Panc1 (cell line): ENCODE results near the gene CATSPERZ. TPM values are rescaled to one million over a fixed set of nuclear protein-coding genes. Genes with fewer than 3 reads are reported as not detected.

Source experiments
- ATAC-seq: fragments of 200-7000 bp; cut with Tn5 transposase; 2 replicates; pipeline ENCODE4 v1.9.1; 2020; ENCODE audit warnings: mild to moderate bottlenecking, moderate library complexity
- BruUV-seq: library from RNA; stranded (reverse); fragments of 400-500 nt; replicated peaks from 2 replicates; lab custom pipeline; 2021; lab: Mats Ljungman, UMichigan
- CTCF ChIA-PET: fragments of 300-600 bp; sonication (Branson Sonifier 250); formaldehyde crosslinking; loops from one replicate; lab custom pipeline; 2022; ENCODE audit warnings: antibody characterized with exemption; lab: Charles Lee
- POLR2A ChIA-PET: fragments of 300-600 bp; sonication (Branson Sonifier 250); formaldehyde crosslinking; loops from one replicate; lab custom pipeline; 2022; ENCODE audit warnings: antibody characterized with exemption; lab: Charles Lee
- DNase-seq: peaks from one replicate; pipeline ENCODE4 v3.0.0-alpha.2; 2010; ENCODE audit warnings: low read depth, low spot score
- H3K27ac ChIP-seq: 2 replicates; pipeline ENCODE4 v1.5.1; 2011; ENCODE audit warnings: mild to moderate bottlenecking, low read length, inconsistent platforms
- H3K27me3 ChIP-seq: fragments of 200-500 bp; sonication (Bioruptor generic); 2 replicates; pipeline ENCODE4 v1.6.0; 2014; ENCODE audit warnings: low read length, inconsistent platforms; ENCODE audit not compliant: control insufficient read depth, insufficient read depth
- H3K36me3 ChIP-seq: fragments of 200-500 bp; sonication (Bioruptor generic); 2 replicates; pipeline ENCODE4 v1.5.1; 2014; ENCODE audit warnings: inconsistent platforms, mild to moderate bottlenecking, low read length, moderate library complexity; ENCODE audit not compliant: control insufficient read depth, insufficient read depth
- H3K4me1 ChIP-seq: 2 replicates; pipeline ENCODE4 v1.5.1; 2011; ENCODE audit warnings: inconsistent platforms, mild to moderate bottlenecking, low read length, moderate library complexity; ENCODE audit not compliant: control insufficient read depth, insufficient read depth
- H3K4me3 ChIP-seq, 2 experiments: 2 replicates each; pipeline ENCODE4 v1.5.1; 2011 to 2012; ENCODE audit warnings: low read depth in 2 of 2, low read length in 2 of 2, mild to moderate bottlenecking in 2 of 2, inconsistent platforms in 1 of 2, moderate library complexity in 1 of 2
- H3K9me3 ChIP-seq: fragments of 200-500 bp; sonication (Bioruptor generic); 2 replicates; pipeline ENCODE4 v1.5.1; 2014; ENCODE audit warnings: low read depth, mild to moderate bottlenecking, inconsistent platforms, low read length, moderate library complexity; ENCODE audit not compliant: control insufficient read depth, insufficient read depth
- POLR2AphosphoS5 ChIP-seq: IDR thresholded peaks from 2 replicates; pipeline ENCODE4 v1.6.1; 2012; ENCODE audit warnings: mild to moderate bottlenecking, low read depth, low read length, moderate library complexity
- SIN3A ChIP-seq: IDR thresholded peaks from 2 replicates; pipeline ENCODE4 v1.6.1; 2012; ENCODE audit warnings: low read depth, mild to moderate bottlenecking, low read length, moderate library complexity, borderline replicate concordance; ENCODE audit not compliant: insufficient read depth
- TCF7L2 ChIP-seq: IDR thresholded peaks from 2 replicates; pipeline ENCODE4 v1.6.1; 2011; ENCODE audit warnings: mild to moderate bottlenecking, low read depth, low read length, inconsistent platforms
- in situ Hi-C: cut with HindIII; loops from 2 replicates; pipeline ENCODE4 v1.10.0; 2016; ENCODE audit warnings: low sequenced_read_pairs, low pct_unique_long_range_greater_than_20kb
- intact Hi-C: fragments of 100-400 bp; cut with micrococcal nuclease; formaldehyde crosslinking; loops from one replicate; pipeline ENCODE4 v1.10.0; 2022; ENCODE audit not compliant: unreplicated experiment
- total RNA-seq: library from RNA; stranded (reverse); gene quantifications from one replicate; pipeline ENCODE4 v1.2.1, GENCODE V29; 2021; ENCODE audit not compliant: unreplicated experiment
- TF ChIP-seq, protein P1 (sequence below), 2 experiments: IDR thresholded peaks; 2 replicates each; pipeline ENCODE4 v1.6.1; 2011 to 2012; ENCODE audit warnings: low read depth in 2 of 2, control low read depth in 1 of 2, low read length in 1 of 2, mild to moderate bottlenecking in 1 of 2, moderate library complexity in 1 of 2; ENCODE audit not compliant: insufficient read depth in 1 of 2
- TF ChIP-seq, protein P2 (sequence below): fragments of 450-650 bp; IDR thresholded peaks from 2 replicates; pipeline ENCODE4 v1.5.1; 2017; ENCODE audit warnings: mild to moderate bottlenecking

Gene CATSPERZ
- total RNA-seq, 1 experiment from 2014 or later, result 0.64 TPM

DNA sequence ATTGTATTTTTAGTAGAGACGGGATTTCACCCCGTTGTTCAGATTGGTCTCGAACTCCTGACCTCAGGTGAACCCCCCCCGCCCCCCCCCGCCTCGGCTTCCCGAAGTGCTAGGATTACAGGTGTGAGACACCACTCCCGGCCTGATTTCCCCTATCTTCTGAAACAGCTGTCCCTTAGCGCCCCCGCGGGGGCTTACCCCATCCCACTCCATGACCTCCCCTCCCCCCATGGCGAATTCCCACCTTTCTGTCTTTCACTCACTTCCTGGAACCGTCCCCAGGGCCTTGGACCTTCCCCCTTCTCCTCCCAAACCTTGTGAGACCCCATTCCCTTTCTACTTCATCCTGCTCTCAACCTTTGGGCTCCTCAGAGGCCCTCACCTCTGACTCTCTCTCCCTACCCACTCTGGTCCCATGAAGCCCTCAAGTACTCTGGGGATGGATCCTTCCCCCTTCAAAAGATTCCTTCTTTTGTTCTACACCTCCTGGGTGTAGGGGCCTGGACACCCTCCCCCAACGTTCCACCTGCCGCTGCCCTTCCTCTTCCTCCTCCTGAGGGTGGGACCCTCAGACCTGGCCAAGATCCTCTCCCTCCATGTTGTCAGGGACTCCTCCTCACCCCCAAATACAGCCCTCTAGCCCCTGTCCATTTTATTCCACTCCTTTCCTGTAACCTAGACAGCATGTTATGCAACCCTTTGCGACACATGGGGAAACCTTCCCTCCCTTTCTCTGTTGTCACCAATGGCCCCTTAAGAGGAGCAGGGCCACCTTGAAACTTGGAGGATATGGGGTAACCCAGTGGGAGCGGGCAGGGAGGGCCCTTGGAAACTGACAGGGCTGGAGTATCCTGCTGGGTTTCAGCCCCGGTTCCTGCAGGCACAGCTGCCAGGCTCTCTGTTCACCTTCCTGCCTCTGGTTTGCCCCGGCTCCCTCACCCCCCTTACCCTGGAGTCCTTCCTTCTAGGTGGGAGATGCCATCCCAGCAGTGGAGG, 18.9 kb downstream of the CATSPERZ start:
- in situ Hi-C loops (no loop called here), intact Hi-C loops (loop anchor here (1.0 kb wide), 1 partner anchor 36 kb away; no protein-coding TSS in a partner anchor)
- BruUV-seq, result TSS peak; percentile 68
- peaks cover 2% of the 10 kb centered on the region; the same call in 1 of the 2 replicates for H3K36me3 ChIP-seq
- peak overlapping the region; percentile 74 to 77 for H3K4me3 ChIP-seq
- ATAC-seq (no peak), DNase-seq (no peak)
- ChIA-PET CTCF (interaction anchor here (0.6 to 1.6 kb wide), 2 partner anchors 38 to 225 kb away, joined by 6 to 14 read pairs; no protein-coding TSS in a partner anchor), POLR2A (interaction anchor here (0.6 to 2.0 kb wide), 4 partner anchors 13 to 85 kb away, joined by 3 to 12 read pairs (median 6); no protein-coding TSS in a partner anchor)
- no peaks in the 10 kb centered on the region for H3K9me3 ChIP-seq
- no peaks in the 10 kb centered on the region for H3K27me3 ChIP-seq
- peaks cover 48% of the 10 kb centered on the region for H3K4me1 ChIP-seq
- no peak for TF ChIP-seq POLR2AphosphoS5
- TF ChIP-seq TCF7L2, result no peak
- TF ChIP-seq SIN3A, result no peak
- peak overlapping the region; percentile 100 for H3K27ac ChIP-seq

DNA sequence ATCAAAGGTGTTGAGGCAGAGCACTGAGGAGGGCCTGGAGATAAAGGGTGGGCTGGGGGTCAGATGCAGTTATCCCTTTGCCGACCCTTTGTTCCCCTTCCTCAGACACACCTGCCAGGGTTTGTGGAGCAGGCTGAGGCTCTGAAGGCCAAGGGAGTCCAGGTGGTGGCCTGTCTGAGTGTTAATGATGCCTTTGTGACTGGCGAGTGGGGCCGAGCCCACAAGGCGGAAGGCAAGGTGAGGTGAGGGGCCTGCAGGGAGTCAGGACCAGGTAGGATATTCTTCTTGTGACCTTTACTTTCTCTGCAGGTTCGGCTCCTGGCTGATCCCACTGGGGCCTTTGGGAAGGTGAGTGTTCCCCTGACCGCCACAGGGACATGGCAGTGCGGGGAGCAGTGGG, 20.4 kb downstream of the CATSPERZ start:
- ChIA-PET POLR2A (no interaction called here), CTCF (interaction anchor here (0.7 kb wide), 1 partner anchor 323 kb away, joined by 5 read pairs; no protein-coding TSS in a partner anchor)
- no peak for TF ChIP-seq SIN3A
- TF ChIP-seq, protein P1, sequence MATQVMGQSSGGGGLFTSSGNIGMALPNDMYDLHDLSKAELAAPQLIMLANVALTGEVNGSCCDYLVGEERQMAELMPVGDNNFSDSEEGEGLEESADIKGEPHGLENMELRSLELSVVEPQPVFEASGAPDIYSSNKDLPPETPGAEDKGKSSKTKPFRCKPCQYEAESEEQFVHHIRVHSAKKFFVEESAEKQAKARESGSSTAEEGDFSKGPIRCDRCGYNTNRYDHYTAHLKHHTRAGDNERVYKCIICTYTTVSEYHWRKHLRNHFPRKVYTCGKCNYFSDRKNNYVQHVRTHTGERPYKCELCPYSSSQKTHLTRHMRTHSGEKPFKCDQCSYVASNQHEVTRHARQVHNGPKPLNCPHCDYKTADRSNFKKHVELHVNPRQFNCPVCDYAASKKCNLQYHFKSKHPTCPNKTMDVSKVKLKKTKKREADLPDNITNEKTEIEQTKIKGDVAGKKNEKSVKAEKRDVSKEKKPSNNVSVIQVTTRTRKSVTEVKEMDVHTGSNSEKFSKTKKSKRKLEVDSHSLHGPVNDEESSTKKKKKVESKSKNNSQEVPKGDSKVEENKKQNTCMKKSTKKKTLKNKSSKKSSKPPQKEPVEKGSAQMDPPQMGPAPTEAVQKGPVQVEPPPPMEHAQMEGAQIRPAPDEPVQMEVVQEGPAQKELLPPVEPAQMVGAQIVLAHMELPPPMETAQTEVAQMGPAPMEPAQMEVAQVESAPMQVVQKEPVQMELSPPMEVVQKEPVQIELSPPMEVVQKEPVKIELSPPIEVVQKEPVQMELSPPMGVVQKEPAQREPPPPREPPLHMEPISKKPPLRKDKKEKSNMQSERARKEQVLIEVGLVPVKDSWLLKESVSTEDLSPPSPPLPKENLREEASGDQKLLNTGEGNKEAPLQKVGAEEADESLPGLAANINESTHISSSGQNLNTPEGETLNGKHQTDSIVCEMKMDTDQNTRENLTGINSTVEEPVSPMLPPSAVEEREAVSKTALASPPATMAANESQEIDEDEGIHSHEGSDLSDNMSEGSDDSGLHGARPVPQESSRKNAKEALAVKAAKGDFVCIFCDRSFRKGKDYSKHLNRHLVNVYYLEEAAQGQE (IDR thresholded peaks at IDR 0.05; ENCODE audit: insufficient read depth in 1 of 2, low read depth in 2 of 2, low read length in 1 of 2), result no peak
- TF ChIP-seq POLR2AphosphoS5, result no peak
- no peak for TF ChIP-seq TCF7L2
- TF ChIP-seq, protein P2, sequence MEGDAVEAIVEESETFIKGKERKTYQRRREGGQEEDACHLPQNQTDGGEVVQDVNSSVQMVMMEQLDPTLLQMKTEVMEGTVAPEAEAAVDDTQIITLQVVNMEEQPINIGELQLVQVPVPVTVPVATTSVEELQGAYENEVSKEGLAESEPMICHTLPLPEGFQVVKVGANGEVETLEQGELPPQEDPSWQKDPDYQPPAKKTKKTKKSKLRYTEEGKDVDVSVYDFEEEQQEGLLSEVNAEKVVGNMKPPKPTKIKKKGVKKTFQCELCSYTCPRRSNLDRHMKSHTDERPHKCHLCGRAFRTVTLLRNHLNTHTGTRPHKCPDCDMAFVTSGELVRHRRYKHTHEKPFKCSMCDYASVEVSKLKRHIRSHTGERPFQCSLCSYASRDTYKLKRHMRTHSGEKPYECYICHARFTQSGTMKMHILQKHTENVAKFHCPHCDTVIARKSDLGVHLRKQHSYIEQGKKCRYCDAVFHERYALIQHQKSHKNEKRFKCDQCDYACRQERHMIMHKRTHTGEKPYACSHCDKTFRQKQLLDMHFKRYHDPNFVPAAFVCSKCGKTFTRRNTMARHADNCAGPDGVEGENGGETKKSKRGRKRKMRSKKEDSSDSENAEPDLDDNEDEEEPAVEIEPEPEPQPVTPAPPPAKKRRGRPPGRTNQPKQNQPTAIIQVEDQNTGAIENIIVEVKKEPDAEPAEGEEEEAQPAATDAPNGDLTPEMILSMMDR, result no peak
- Histone ChIP-seq H3K4me3 (no peak overlapping the region), H3K9me3 (no peaks in the 10 kb centered on the region), H3K27ac (peak overlapping the region; percentile 36; the same call in 1 of the 2 replicates), H3K4me1 (peaks cover 44% of the 10 kb centered on the region), H3K36me3 (peaks cover 2% of the 10 kb centered on the region; the same call in 1 of the 2 replicates), H3K27me3 (no peaks in the 10 kb centered on the region)
- in situ Hi-C loops (no loop called here), intact Hi-C loops (no loop called here)
- no TSS peak for BruUV-seq
- DNase-seq, result no peak
- ATAC-seq, result no peak
